ENCODE data around the gene STK35.

DNA sequence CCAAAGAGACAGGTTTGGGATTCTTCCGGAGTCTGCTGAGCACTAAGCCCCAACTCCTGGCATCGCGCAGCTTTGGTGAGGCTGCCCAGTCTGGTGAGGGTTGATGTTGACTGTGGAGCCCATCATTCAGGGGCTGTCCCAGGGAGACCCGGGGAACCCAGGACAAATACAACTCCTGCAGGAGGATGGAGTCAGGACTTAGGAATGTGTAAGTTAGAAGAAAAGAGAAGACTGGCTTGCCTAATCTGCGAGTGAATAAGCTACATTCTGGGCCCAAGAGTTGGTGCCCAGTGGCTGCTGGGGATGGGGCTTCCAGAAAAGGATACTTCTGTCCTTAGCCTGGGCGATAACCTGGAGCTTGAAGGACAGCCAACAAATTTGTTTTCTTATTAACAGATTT lies 47.9 kb downstream of the STK35 start:
- TF ChIP-seq, protein P1, sequence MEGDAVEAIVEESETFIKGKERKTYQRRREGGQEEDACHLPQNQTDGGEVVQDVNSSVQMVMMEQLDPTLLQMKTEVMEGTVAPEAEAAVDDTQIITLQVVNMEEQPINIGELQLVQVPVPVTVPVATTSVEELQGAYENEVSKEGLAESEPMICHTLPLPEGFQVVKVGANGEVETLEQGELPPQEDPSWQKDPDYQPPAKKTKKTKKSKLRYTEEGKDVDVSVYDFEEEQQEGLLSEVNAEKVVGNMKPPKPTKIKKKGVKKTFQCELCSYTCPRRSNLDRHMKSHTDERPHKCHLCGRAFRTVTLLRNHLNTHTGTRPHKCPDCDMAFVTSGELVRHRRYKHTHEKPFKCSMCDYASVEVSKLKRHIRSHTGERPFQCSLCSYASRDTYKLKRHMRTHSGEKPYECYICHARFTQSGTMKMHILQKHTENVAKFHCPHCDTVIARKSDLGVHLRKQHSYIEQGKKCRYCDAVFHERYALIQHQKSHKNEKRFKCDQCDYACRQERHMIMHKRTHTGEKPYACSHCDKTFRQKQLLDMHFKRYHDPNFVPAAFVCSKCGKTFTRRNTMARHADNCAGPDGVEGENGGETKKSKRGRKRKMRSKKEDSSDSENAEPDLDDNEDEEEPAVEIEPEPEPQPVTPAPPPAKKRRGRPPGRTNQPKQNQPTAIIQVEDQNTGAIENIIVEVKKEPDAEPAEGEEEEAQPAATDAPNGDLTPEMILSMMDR (IDR thresholded peaks at IDR 0.05; ENCODE audit: borderline replicate concordance, extremely low read depth, low read length, poor library complexity, severe bottlenecking) = no peak
- TF ChIP-seq EZH2 (IDR thresholded peaks at IDR 0.05; ENCODE audit: borderline replicate concordance, low read depth, low read length, severe bottlenecking) = no peak
